Measurements from ENCODE around the gene CDK8.

DNA sequence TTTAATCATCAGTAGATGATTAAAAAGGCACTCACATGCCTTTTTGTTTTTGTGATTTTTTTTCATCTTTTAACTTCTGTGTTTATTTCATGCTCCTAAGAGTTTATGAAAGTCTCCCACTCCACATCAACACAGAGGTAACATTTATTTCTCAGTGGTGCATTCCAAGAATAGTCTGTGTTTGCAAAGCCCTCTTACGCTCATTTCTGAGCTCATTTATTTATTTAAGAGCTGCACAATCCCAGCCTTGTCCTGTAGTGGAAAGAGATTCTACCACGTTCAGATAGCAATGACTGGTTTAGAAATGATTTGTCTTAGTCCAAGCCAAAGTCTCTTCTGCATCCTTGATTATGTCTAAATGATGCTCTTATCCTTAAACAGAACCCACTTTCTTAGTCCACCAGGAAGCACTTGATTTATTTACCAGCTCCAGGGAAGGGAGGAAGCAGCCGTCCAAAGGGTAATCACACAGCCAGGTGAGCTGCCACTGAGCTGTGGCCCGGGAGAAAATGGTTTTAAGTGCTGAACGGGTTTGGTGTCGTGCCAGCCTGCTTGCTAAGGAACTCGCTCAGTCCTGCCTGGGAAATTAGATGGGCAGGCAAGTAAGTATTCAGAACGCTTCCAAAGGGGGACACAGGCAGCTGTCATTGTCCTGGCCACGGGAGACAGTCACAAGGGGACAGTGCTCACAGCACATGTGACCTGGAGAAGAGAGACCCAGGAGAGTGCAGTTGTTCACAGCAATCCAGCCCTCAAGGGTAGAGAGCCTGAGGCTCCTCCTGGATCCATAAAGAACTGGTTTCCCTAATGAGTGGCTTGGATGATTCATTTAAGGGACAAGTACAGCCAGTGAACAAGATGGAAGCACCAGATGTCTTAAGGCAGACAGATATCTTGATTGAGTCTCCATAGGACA is 171.8 kb downstream of the CDK8 start:
- TF ChIP-seq, protein P1, sequence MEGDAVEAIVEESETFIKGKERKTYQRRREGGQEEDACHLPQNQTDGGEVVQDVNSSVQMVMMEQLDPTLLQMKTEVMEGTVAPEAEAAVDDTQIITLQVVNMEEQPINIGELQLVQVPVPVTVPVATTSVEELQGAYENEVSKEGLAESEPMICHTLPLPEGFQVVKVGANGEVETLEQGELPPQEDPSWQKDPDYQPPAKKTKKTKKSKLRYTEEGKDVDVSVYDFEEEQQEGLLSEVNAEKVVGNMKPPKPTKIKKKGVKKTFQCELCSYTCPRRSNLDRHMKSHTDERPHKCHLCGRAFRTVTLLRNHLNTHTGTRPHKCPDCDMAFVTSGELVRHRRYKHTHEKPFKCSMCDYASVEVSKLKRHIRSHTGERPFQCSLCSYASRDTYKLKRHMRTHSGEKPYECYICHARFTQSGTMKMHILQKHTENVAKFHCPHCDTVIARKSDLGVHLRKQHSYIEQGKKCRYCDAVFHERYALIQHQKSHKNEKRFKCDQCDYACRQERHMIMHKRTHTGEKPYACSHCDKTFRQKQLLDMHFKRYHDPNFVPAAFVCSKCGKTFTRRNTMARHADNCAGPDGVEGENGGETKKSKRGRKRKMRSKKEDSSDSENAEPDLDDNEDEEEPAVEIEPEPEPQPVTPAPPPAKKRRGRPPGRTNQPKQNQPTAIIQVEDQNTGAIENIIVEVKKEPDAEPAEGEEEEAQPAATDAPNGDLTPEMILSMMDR (IDR thresholded peaks at IDR 0.05), result no peak
- TF ChIP-seq POLR2A (IDR thresholded peaks at IDR 0.05), result no peak

Measured in vagina (tissue), 2 donors.